Measurements from ENCODE around the gene E2F2.

E2F2 gene, protein sequence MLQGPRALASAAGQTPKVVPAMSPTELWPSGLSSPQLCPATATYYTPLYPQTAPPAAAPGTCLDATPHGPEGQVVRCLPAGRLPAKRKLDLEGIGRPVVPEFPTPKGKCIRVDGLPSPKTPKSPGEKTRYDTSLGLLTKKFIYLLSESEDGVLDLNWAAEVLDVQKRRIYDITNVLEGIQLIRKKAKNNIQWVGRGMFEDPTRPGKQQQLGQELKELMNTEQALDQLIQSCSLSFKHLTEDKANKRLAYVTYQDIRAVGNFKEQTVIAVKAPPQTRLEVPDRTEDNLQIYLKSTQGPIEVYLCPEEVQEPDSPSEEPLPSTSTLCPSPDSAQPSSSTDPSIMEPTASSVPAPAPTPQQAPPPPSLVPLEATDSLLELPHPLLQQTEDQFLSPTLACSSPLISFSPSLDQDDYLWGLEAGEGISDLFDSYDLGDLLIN

DNA sequence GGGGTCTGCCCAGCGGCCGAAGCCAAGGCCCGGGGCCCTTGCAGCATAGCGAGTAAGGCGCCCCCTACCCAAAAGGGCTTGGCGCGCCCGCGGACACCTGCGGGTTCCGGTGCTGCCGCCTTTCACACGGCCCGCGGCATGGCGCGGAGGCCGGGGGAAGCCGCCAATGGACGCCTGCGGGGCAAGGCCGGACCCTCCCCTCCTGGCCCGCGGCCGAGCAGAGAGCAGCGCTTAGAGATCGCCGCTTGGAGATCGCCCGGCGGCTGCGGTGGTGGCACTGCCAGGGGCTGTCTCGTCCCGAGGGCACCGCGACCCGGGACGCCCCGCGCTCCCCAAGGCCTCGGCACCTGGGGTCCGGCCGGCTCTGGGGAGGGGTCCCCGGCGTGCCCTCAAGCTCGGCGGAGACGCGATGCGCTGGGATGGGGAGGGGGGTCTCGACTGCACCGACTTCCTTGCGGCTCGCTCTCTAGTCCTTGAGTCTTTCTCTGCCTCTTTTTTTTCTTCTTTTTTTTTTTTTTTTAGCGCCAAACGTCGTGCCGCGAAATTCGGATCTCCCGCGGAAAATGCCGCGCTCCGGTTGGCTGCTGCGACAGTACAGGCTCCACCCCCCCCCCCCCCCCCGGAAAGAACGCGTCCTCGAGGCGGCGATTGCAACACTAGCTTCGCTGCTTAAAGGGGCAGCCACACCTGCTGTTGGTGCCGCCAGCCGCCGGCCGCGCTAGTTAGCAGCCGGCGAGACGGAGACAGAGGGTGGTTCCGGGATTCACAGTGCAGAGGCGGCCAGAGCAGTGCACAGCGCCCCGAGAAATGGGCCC is at the start of gene E2F2:
Gene E2F2, minus strand, starts transcription at position 487 of the 815 bp plus-strand sequence. Its CDS starts 440 bp downstream, at position 47.
- no peaks in the 10 kb centered on the region for H3K27me3 ChIP-seq (ENCODE audit: insufficient read depth, low read depth, severe bottlenecking)
- H3K9me3 ChIP-seq (ENCODE audit: severe bottlenecking) = no peaks in the 10 kb centered on the region
- peak within 1 kb of the TSS; percentile 96 for H3K27ac ChIP-seq
- peak within 1 kb of the TSS; percentile 83 for H3K4me3 ChIP-seq (ENCODE audit: low read depth, low read length)
- H3K36me3 ChIP-seq = peaks cover 3% of the 10 kb centered on the region
- TF ChIP-seq, protein P1, sequence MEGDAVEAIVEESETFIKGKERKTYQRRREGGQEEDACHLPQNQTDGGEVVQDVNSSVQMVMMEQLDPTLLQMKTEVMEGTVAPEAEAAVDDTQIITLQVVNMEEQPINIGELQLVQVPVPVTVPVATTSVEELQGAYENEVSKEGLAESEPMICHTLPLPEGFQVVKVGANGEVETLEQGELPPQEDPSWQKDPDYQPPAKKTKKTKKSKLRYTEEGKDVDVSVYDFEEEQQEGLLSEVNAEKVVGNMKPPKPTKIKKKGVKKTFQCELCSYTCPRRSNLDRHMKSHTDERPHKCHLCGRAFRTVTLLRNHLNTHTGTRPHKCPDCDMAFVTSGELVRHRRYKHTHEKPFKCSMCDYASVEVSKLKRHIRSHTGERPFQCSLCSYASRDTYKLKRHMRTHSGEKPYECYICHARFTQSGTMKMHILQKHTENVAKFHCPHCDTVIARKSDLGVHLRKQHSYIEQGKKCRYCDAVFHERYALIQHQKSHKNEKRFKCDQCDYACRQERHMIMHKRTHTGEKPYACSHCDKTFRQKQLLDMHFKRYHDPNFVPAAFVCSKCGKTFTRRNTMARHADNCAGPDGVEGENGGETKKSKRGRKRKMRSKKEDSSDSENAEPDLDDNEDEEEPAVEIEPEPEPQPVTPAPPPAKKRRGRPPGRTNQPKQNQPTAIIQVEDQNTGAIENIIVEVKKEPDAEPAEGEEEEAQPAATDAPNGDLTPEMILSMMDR (IDR thresholded peaks at IDR 0.05; ENCODE audit: low read depth, low read length) = peak; percentile 18; the same call in 1 of the 2 replicates
- DNase-seq = peak; percentile 89

DNA sequence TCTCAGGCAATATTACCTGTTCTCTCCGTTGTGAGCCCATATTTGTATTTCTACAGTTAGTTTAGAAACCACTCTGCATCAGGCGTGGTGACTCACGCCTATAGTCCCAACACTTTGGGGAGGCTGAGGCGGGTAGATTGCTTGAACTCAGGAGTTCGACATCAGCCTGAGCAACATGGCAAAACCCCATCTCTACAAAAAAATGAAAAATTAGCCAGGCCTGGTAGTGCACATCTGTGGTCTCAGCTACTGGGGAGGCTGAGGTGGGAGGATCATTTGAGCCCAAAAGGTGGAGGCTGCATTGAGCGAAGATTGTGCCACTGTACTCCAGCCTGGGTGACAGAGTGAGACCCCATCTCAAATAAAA is 47.9 kb upstream of the E2F2 start:
- Histone ChIP-seq H3K4me3 (ENCODE audit: low read depth, low read length) (no peak overlapping the region), H3K36me3 (no peaks in the 10 kb centered on the region), H3K27ac (no peak overlapping the region), H3K27me3 (ENCODE audit: insufficient read depth, low read depth, severe bottlenecking) (no peaks in the 10 kb centered on the region), H3K9me3 (ENCODE audit: severe bottlenecking) (no peaks in the 10 kb centered on the region)
- TF ChIP-seq, protein P1 (IDR thresholded peaks at IDR 0.05; ENCODE audit: low read depth, low read length) = no peak
- no peak for DNase-seq

DNA sequence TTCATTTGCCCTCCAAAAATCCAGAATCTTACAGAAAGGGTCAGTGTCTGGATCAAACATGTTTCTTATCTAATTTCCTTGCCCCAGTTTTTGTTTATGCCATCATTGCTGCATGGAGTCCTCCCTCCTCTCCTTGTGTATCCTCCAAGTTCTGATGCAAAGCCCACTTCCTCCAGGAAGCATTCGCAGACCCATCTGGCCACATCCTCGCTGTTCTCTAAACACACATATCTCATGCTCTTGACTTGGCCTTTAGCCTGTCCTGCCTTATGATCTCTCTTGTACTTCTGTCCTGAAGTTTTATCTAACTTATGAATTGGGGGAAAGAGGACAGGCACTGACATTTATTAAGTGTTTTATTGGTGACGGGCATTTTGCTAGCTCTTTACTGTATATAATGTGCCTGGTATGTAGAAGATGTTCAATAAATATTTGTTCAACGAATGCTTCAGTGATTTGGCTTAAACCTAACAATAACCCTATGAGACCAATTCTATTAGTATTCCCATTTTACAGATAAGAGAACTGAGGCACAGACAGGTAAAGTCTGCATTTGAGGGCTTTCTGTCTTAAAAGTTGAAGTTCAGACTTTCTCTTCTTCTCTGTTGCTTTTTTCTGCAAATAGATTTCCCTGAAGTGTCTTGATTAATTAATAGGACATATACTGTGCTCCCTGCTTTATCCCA is 47.4 kb upstream of the E2F2 start:
- DNase-seq = no peak
- TF ChIP-seq, protein P1 (IDR thresholded peaks at IDR 0.05; ENCODE audit: low read depth, low read length) = no peak
- Histone ChIP-seq H3K4me3 (ENCODE audit: low read depth, low read length) (no peak overlapping the region), H3K27ac (no peak overlapping the region), H3K36me3 (no peaks in the 10 kb centered on the region), H3K27me3 (ENCODE audit: insufficient read depth, low read depth, severe bottlenecking) (no peaks in the 10 kb centered on the region), H3K9me3 (ENCODE audit: severe bottlenecking) (no peaks in the 10 kb centered on the region)

DNA sequence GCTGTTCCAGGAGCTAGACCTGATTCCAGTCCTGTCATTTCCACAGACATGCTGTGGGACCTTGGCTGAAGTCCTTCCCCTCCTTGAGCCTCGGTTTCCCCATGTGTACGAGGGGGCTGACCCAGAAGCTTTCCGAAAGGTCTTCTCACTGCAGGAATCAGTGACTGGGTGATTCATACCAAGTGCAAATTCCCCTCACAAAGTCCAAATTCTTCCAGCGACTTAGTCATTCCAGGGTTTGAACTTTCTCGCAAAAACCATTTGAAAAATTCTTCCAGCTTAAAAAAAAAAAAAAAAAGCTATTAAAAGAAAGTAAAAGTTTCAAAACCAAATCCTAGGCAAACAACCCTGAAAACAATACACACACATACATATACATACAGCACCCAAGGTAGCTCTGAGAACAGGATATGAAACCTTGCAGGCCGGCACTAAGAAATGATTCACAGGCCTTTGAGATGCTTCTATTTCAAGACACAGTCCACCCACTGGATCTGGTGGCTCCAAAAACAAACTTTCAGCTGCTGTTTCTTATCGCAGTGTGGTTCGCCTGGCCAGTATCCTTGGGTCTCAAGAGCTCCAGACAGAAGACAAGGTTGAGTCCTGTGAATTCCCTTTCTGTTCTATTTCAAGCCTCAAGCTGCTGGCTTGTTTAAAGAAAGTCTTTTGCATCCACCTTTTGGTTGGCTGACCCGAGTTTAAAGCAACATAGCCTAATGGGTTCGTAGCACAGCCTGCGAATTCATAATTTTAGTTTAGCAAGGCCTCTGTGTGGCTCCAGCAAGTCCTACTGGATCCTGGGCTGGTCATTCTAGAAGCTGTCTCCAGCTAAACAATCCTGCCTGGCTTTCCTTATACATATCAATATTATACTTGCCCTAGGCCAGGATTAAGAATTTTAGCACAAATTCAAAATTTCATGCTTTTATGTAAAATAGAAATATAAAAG is 46.3 kb upstream of the E2F2 start:
- TF ChIP-seq, protein P1 (IDR thresholded peaks at IDR 0.05; ENCODE audit: low read depth, low read length) = no peak
- Histone ChIP-seq H3K4me3 (ENCODE audit: low read depth, low read length) (no peak overlapping the region), H3K9me3 (ENCODE audit: severe bottlenecking) (no peaks in the 10 kb centered on the region), H3K27ac (no peak overlapping the region), H3K27me3 (ENCODE audit: insufficient read depth, low read depth, severe bottlenecking) (no peaks in the 10 kb centered on the region), H3K36me3 (no peaks in the 10 kb centered on the region)
- DNase-seq = no peak
